GM18498 (cell line): Measurements from ENCODE around the gene TREH.
"Not testable (repeated sequence)": the region's sequence is repeated elsewhere in the genome, so short reads cannot be mapped to it uniquely, and the experiment has no call there.

Experiments used
- ATAC-seq: cut with Tn5 transposase; IDR thresholded peaks from one replicate; pipeline ENCODE4 v1.9.1; 2021; ENCODE audit warnings: mild to moderate bottlenecking, moderate library complexity; ENCODE audit not compliant: unreplicated experiment

TREH gene

DNA sequence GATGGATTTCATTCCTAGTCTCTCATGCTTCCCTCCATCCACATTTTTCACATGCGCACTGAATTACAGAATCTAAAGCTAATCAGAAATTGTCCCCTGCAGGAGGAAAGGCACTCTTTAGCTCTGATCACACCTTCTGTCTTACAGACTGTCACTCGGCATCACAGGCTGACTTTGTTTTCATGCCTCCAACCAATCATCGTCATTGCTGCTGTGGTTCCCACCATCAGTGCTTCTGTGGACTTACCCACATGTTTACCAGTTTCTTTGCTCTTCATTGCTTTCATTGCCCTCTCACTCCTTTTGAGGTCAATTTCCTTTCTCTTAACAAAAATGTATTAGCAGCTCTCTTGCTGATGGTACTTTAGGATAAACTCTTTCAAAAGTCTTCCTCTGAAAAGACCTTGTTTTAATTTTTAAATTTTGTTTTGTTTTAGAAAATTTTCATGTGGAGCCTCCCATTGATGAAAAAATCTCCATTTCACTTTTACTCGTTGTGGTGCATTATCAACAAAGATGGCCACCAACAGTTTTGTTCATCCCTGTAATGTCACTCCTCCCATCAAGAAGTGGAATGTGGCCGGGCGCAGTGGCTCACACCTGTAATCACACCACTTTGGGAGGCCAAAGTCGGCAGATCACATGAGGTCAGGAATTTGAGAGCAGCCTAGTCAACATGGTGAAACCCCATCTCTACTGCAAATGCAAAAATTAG, 20.2 kb upstream of the TREH start:
- ATAC-seq = no peak

GRCh38 chr11:118697346-118697745, 17.9 kb upstream of the TREH start:
- ATAC-seq = no peak

- ATAC-seq = no peak
Observed at GRCh38 chr11:118696673-118697226, 17.3 kb upstream of the TREH start.

GRCh38 chr11:118694771-118695170, 15.3 kb upstream of the TREH start:
- no peak for ATAC-seq

DNA sequence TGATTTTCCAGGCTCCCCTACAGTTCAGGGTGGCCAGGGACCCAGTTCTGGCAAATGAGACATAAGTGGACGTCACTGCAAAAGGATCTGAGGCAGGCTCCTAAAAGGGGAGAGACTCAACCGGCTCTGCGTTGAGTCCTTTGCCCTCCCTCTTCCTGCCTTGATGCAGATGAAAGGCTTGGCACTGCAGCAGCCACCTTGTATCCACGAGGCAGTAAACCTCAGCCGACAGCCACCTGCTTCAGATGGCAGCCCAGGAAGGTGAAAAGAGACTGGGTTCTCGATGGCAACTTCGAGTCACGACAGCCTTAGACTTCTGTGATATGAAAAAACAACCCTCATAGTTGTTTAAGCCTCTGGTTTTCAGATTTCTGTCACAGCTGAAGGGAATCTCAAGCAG, 14.7 kb upstream of the TREH start:
- no peak for ATAC-seq

GRCh38 chr11:118691926-118692830, 12.7 kb upstream of the TREH start:
- ATAC-seq = peak; percentile 36

DNA sequence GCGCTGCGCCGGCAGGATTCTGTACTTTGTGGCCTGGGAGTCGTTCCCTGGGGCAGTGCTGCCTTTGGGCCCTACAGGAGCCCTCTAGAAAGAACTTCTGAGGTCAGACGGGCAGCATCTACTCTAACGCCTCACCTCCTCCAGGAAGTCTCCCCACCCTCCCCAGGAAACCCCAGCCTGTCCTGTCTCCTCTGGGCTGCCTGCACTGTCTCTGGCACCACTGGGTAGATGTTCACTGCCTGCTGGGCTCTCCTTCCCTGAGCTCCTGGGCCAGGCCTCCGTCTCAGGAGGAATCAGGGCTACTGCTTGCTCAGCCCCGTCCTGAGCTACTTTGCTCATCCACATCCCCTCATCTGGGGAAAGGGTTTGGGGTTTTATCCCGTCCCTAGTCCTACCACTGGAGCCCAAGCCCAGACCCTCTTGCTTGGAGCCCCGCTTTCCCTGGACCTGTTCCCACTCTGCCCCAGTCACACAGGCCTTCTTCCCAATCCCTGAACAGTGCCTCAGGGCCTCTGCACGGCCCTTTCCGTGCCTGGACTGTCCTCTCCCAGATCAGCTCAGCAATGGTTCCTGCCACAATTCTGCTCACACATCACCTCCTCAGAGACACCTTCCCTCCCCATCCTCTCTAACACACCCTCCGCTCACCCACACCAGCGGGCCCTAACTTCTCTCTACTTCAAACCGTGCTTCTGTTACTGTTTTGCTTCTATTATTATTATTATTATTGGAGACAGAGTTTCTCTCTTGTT, 11.3 kb upstream of the TREH start:
- no peak for ATAC-seq

DNA sequence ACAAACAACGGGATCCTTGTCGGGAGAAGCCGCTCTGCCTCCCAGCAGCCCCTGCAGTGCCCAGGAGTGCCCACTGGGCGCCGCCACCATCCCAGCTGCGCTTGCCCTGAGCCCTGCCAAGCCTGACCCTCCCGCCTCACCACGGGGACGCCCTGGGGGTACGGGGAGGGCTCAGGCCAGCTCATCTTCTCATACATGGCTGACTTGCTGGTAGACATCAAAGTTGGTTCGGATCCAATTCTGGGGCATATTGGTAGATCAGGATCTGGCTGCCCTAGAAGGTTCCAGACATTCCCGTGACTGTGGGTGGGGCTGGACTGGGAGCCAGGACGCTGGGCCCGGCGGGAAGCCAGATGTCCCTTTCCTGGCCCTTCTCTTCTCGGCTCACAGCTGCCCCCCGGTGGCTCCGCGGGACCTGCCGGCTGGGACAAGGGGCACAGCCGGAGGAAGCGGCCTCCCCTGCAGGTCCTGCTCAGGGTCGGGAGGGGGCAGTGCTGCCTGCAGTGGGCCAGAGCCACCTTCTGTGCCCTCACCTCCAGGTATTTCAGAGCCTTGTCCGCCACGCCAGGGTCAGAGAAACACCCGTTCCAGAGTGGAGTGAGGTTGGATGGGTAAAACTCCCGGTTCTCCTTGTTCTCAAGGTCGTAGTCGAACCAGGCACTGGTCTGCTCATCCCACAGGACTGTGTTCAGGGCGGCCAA, 10.6 kb upstream of the TREH start:
- ATAC-seq = peak; percentile 80

DNA sequence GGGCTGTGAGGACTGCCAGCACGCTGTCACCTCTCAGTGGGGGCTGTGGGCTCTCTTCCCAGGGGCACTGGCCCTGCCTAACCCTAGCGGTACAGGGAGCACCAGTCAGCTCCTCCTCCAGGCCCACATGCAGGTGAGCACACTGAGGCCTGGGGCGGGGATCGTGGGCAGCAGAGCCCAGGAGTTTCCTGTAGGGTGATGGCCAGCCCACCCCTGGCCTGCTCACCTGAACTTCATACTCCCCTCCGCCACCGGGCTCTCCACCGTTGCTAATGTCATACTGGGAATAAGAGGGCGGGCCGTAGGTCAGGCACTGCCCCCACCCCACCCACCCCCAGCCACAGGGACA, 10.0 kb upstream of the TREH start:
- no peak for ATAC-seq

- ATAC-seq = no peak
Observed at GRCh38 chr11:118688851-118689502, 9.5 kb upstream of the TREH start.

- not testable (repeated sequence) for ATAC-seq
Observed at GRCh38 chr11:118688339-118688738, 8.9 kb upstream of the TREH start.

GRCh38 chr11:118687906-118688305, 8.5 kb upstream of the TREH start:
- ATAC-seq = no peak

GRCh38 chr11:118684187-118684586, 4.7 kb upstream of the TREH start:
- no peak for ATAC-seq

DNA sequence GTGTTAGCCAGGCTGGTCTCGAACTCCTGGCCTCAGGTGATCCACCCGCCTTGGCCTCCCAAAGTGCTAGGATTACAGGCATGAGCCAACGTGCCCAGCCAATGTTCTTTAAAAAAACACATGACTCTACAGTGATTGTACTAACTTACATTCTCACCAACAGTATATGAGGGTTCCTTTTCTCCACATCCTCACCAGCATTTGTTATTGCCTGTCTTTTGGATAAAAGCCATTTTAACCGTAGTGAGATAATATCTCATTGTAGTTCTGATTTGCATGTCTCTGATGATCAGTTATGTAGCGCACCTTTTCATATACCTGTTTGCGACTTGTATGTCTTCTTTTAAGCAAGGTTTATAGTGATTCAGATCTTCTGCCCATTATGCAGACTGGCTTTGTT, 3.5 kb upstream of the TREH start:
- ATAC-seq = not testable (repeated sequence)

GRCh38 chr11:118682372-118682771, 2.9 kb upstream of the TREH start:
- ATAC-seq = no peak

DNA sequence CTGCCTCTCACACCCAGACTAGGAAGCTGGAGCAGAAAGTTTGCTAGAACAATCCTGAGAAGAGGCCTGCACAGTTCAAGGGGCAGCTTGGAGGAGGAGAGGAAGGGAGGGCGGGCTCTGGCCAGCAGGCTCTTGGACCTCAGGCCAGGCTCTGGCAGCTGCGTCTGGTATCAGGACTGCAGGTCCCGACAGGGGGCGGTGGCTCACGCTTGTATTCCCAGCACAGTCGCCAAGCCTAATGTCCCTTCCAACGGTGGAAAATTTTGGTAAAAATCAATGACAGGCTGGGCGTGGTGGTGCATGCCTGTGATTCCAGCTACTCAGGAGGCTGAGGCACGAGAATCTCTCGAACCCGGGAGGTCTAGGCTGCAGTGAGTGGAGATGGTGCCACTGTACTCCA, 542 bp downstream of the TREH start:
- ATAC-seq = not testable (repeated sequence)

- no peak for ATAC-seq
Observed at GRCh38 chr11:118677977-118678376, 1.5 kb downstream of the TREH start.

- ATAC-seq = no peak
Observed at GRCh38 chr11:118674082-118674435, 5.4 kb downstream of the TREH start.

DNA sequence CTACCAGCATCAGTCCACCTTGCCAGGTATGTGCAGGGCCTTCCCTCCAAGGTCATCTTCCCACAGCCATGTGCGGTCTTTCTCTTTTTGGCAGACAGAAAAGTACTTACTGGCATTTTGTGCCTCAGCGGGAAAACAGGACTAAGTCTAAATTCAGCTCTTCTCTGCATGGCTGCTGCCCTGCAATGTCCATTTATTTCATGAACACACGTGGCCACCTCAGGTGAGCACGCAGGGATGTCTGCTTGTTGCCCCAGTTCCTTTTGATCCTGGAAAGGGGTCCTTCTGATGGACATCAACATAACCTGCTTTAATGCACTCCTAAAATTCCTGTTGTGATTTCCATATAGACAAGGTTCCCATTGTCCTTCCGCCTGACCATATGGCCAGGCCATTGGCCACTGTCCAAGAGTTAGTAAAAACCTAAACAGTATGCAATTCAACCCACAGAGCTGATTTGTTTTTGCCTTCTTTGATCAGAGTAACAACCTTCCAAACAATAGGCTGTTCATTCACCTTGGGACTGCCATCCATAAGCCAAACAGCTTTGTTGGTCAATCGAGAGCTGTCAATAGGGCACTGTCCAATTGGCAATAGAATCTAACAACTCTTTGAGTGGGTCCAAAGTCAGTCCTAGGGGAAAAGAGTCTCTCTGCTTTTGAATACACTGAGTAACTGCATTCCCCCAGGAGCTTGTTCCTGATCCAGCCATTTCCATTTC, 5.9 kb downstream of the TREH start:
- no peak for ATAC-seq

- no peak for ATAC-seq
Observed at GRCh38 chr11:118672846-118673245, 6.6 kb downstream of the TREH start.
